GM18502 (cell line): ENCODE data around the gene ROR2.

ENCODE experiments used
- ATAC-seq: cut with Tn5 transposase; IDR thresholded peaks from one replicate; pipeline ENCODE4 v1.9.1; 2021; ENCODE audit warnings: mild to moderate bottlenecking; ENCODE audit not compliant: unreplicated experiment, poor library complexity

Gene ROR2

GRCh38 chr9:91825422-91825821 lies 124.6 kb downstream of the ROR2 start:
- no peak for ATAC-seq

GRCh38 chr9:91824601-91825305 lies 125.3 kb downstream of the ROR2 start:
- no peak for ATAC-seq

- no peak for ATAC-seq
These were observed 125.9 kb downstream of the ROR2 start for GRCh38 chr9:91824151-91824550.

- no peak for ATAC-seq
These were observed 128.8 kb downstream of the ROR2 start for GRCh38 chr9:91820949-91821880.

GRCh38 chr9:91820126-91820750 lies 129.8 kb downstream of the ROR2 start:
- ATAC-seq: no peak

- no peak for ATAC-seq
These were observed 131.2 kb downstream of the ROR2 start for GRCh38 chr9:91818647-91819403.

GRCh38 chr9:91818225-91818585 lies 131.8 kb downstream of the ROR2 start:
- no peak for ATAC-seq

- no peak for ATAC-seq
These were observed 132.4 kb downstream of the ROR2 start for GRCh38 chr9:91817493-91818224.

- ATAC-seq: no peak
These were observed 132.9 kb downstream of the ROR2 start for GRCh38 chr9:91817106-91817492.

GRCh38 chr9:91816356-91816755 lies 133.7 kb downstream of the ROR2 start:
- no peak for ATAC-seq

GRCh38 chr9:91815896-91816295 lies 134.1 kb downstream of the ROR2 start:
- ATAC-seq: no peak

- ATAC-seq: no peak
These were observed 135.3 kb downstream of the ROR2 start for GRCh38 chr9:91814753-91815152.

- no peak for ATAC-seq
These were observed 135.8 kb downstream of the ROR2 start for GRCh38 chr9:91814201-91814600.

GRCh38 chr9:91813176-91813795 lies 136.7 kb downstream of the ROR2 start:
- no peak for ATAC-seq

GRCh38 chr9:91812191-91812590 lies 137.8 kb downstream of the ROR2 start:
- ATAC-seq: no peak

- no peak for ATAC-seq
These were observed 138.8 kb downstream of the ROR2 start for GRCh38 chr9:91811024-91811909.

GRCh38 chr9:91810286-91810905 lies 139.6 kb downstream of the ROR2 start:
- ATAC-seq: no peak
